GM18951 (cell line): ENCODE results near the gene NXPH3.

ENCODE experiments used
- POLR2A ChIP-seq: IDR thresholded peaks from 4 replicates; pipeline ENCODE4 v1.6.1; 2011; ENCODE audit warnings: mild to moderate bottlenecking; ENCODE audit not compliant: insufficient read length, insufficient read depth; ENCODE audit errors: extremely low read depth
- in situ Hi-C: fragments of 300-500 bp; cut with MboI; formaldehyde crosslinking; loops from one replicate; pipeline ENCODE4 v1.12.0; 2022; ENCODE audit warnings: low sequenced_read_pairs, mixed read lengths, inconsistent platforms; ENCODE audit not compliant: unreplicated experiment

Gene NXPH3

DNA sequence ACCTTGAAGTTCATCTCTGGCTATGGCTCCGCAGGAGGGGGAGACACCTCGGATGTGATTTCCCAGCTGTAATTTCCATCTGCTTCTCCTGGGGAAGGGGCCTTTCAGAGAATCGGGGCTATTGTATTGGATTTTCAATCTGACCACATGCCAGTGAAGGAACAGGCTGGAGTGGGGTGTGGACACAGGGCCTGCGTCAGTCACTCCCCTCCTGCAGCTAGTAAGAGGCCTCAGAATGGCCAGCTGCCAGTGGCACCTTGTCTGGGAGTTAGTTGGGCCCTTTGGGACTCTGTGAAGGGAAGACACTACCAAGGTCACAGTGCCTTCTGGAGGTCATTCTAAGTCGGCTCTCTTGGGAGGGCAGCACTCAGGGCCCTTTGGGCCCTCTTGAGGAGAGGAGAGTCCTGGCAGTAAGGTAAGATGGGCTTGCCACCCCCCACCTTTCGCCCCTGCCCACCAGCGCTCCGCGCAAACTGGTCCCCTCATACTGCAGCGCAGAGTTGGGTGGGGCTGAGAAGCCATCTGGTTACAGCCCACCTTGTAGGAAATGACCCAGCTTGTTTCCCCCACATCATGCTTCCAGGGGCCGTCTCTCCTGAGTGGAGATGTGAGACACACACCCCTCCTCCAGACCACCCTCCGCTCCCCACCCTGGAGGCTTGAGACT, 5.4 kb downstream of the NXPH3 start:
- in situ Hi-C loops, result no loop called here
- no peak for TF ChIP-seq POLR2A

GRCh38 chr17:49581648-49581998, 6.0 kb downstream of the NXPH3 start:
- TF ChIP-seq POLR2A, result no peak
- in situ Hi-C loops, result no loop called here

- no peak for TF ChIP-seq POLR2A
- in situ Hi-C loops, result no loop called here
These were observed 6.5 kb downstream of the NXPH3 start for GRCh38 chr17:49582055-49582722.

GRCh38 chr17:49582789-49583188, 7.1 kb downstream of the NXPH3 start:
- no peak for TF ChIP-seq POLR2A
- in situ Hi-C loops, result no loop called here

DNA sequence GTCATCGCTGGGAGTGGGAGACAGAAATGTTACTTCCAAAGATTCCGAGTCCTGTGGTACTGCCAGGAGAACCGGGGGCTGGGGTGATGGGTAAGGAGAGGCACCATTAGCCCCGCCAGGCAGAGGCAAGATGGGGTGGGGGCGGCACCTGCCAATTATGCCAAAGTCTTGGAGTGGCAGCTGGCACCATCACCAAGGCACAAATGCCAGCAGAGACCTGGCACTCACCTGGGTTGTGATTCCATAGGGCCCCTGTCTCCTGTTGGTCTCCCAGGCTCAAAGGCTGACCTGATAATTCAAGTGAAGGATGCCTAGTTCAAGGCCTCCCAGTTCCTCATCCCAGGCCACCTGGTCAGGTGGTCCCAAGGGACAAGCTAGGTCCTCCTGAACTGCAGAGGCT, 7.6 kb downstream of the NXPH3 start:
- in situ Hi-C loops, result no loop called here
- no peak for TF ChIP-seq POLR2A

DNA sequence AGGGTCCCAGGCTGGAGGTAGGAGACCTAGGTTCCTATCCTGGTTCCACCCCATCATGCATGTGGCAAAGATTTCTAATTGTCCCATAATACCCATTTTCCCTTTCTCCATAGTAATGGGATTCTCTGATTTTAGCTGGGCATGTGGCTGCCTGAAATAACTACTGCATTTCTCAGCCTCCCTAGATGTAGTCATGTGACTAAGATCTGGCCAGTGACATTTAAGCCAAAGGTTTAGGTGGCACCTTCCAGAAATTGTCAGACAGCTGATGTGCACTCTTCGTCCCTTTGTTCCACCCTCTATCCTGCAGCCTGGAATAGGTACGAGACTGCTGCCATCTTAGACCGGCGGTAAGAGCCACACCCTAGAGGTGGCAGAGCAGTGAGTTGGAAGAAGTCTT, 8.2 kb downstream of the NXPH3 start:
- in situ Hi-C loops, result no loop called here
- no peak for TF ChIP-seq POLR2A

DNA sequence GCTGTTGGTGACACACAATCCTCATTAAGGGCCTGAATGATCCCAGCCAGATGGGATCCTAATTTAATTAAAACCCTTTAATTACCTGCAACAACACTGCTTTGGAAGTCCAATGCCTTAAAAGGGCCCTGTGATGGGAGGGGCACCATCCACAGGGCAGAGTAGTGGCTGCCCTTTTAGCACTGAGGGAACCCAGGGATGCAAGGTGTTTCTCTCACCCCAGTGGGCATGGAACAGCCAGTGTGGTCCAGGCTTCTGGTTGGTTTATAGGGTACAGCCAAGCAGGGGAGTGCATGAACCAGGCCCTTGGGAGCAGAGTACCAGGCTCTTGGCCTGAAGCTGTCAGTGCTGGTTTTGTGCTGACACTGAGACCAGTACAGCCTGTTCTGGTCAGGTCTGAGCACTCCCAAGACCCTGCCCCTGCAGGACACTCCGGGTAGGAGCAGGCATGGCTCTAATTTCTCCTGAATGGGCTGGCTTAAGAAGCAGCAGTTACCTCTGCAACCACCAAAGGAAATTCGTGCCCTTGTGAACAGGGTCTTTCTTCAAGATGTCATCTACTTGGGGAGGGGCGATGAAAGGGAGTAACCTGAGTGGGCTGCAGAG, 9.9 kb downstream of the NXPH3 start:
- in situ Hi-C loops, result no loop called here
- no peak for TF ChIP-seq POLR2A

DNA sequence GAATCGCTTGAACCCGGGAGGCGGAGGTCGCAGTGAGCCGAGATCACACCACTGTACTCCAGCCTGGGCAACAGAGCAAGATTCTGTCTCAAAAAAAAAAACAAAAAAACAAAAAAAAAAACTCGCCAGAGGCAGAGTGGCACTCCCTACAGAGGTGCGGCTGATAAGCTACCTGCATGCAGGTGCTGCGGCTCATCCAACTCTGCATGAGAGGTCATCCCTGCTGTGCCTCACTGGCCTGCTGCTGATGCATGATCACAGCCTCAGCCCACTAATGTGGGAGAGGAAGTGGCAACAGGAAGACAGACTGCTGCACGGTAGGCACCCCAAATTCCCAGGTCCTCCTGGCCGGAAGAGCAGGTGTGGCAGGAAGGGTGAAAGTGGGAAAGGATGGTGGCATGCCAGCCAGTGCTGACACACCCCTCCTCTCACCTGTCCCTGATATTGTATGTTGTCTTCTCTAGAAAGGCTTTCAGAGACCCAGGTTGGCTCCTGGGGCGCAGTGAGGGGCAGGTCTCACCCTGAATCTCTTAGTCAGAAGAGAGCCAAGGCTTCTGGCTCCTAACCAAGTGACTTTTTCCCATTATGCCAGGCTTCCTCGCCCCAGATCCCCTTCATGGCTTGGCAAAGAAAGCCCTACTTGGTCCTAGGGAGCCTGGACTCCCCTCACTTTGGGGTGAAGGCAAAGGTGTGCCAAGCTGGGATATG, 11.8 kb downstream of the NXPH3 start:
- TF ChIP-seq POLR2A, result no peak
- in situ Hi-C loops, result no loop called here

GRCh38 chr17:49588312-49588711, 12.6 kb downstream of the NXPH3 start:
- no peak for TF ChIP-seq POLR2A
- in situ Hi-C loops, result no loop called here

DNA sequence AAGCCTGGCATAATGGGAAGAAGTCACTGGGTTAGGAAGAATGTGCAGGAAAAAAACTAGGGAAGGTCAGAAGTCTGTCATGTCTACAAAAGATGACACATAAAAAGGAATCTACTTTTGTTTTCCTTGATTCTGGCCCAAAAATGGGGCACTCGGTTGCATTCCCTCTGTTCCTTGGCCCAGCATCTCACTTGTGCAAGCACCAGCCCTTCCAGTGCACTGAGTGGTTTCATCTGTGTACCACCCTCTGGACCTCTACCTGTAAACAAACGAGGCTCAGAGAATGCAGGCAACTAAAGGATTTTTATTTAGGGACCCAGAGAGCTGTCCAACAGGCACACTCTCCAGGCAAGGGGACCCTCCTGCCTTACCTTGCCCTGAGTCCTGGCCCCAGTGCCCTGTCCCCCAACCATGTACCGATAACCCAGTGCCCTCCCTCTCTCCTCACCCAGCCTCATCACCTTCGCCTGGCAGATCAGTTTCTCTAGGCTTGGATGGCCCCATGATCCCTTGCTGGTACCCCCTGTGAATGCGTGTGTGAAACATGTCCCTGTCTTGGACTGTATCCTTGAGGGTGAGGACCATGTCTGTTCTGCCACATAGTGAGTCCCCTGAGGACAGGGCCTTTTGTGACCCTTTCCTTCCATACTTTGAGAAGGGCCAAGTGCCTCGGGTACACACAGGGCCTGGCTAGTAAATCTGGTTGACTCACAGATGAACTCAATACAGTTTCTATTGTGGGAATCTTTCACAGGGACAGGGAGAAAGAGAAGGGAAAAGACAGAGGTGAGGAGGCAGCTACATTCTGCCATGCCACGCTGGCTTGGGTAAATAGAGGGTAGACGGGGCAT, 13.3 kb downstream of the NXPH3 start:
- TF ChIP-seq POLR2A, result no peak
- in situ Hi-C loops, result no loop called here

- in situ Hi-C loops, result no loop called here
These were observed 13.9 kb downstream of the NXPH3 start for GRCh38 chr17:49589577-49589927.

DNA sequence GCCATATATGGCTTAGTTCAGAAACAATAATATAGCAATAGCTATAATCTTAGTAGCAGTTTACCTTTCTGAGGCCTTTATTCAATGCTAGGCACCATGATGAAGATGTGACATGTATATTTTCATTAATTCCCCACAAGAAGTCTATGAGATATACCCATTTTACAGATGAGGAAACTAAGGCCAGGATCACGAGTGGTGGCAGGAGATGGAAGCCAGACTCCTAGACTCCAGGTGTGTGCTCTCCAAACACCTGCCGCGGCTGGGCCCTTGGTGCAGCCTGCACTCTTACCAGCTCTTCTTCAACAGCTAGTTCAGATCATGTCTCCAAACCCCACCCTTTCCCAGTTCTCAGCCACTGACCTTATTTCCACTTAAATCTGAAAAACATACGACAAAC, 15.2 kb downstream of the NXPH3 start:
- in situ Hi-C loops, result no loop called here
- no peak for TF ChIP-seq POLR2A

More at GRCh38 chr17:49589577-49589927, 13.9 kb downstream of the NXPH3 start:
- no peak for TF ChIP-seq POLR2A

- in situ Hi-C loops, result no loop called here
- TF ChIP-seq POLR2A, result no peak
These were observed 16.6 kb downstream of the NXPH3 start for GRCh38 chr17:49592263-49592662.
